Right renal pelvis (tissue), 4 donors: Measurements from ENCODE around the gene FUT8. TPM values are rescaled to one million over a fixed set of nuclear protein-coding genes. Genes with fewer than 3 reads are reported as not detected.

Source experiments
- DNase-seq, 4 donors: peaks; one replicate each; pipeline ENCODE4 v3.0.0-alpha.2; 2013; ENCODE audit warnings: low read depth in 4 of 4, low spot score in 3 of 4, missing footprints in 1 of 4
- polyA plus RNA-seq, 4 donors: library from polyadenylated mRNA; unstranded; fragments of 120-200 nt; gene quantifications; one replicate each; pipeline ENCODE4 v1.2.1, GENCODE V29; 2013; ENCODE audit not compliant: insufficient read length in 4 of 4

FUT8 gene
- polyA plus RNA-seq, 4 donors = 15.9 to 22.9 (median 20.9) TPM

DNA sequence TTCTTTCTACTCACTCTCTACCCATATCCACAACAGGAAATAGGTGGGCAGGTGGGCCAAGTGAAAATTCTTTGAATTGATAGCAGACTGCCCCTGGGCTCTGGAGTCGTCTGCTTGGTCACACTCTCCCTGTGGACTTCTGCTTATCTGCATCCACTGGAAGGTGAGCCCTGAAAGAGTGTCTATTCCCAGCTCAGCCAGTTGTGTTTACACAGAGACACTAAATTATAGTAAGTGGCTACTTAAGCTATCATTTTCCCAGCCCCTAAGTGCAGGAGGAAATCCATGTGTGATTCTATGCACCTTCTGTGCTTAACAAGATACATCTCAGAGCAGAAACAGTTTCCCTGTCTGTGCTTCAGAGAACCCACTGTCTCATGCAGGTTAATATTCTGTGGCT lies 338.4 kb downstream of the FUT8 start:
- DNase-seq = no peak

GRCh38 chr14:65751510-65751909 lies 339.0 kb downstream of the FUT8 start:
- DNase-seq = no peak

DNA sequence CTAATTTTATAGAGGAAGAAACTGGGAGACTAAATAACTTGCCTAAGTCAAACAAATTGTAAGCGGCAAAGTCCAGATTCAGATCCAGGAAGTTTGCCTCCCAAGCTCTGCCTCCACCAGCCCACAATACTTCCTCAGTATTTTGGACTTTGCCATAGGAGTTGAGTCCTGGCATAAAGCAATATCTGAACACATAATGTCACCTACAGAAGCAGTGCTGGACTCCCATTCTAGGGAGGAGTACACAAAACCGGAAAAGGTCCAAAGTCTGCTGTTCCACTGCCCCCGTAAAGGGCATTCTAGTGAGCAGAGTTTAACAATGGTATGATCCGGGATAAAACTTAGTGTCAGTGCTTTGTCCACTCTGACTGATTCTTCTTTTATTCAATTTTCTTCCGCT lies 340.5 kb downstream of the FUT8 start:
- no peak for DNase-seq

DNA sequence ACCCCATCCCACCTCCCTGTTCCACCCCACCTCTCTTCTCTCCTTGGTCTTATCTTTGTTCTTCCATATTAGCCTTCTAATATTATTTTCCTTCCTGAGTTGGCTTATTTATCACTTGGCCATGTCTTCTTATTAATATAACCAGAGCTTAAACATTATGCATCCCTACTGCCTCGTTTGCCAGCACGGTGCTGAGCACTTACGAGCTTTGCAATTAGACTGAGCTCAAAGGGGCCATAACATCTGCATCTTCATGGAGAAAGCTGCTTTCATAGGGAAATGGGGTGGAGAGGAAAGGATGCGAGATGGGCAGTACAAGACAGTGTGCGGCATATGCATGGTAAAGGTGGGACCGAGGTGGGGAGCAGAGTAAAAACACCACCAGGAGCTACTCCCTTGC lies 342.8 kb downstream of the FUT8 start:
- no peak for DNase-seq

- no peak for DNase-seq
Measured at GRCh38 chr14:65756880-65757279, 344.4 kb downstream of the FUT8 start.

GRCh38 chr14:65769151-65769550 lies 356.6 kb downstream of the FUT8 start:
- no peak for DNase-seq

DNA sequence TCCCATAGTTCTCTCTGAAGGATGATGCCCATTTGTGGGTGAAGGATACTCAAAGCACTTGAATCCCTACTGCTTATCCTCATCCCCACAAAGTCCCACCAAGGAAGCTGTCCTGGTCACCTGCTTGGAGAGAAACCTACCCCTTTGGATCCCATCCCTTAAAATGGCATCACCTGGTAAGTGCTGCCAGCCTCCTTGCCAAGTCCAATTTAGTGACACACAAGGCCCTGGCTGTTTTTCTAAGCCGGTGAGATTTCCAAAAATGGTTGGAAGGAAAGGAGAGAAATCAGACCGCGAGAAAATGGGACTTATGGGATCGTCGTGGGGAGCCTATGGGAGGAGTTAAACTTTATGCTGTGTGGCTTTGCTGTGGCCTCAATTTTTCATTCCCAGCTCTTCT lies 358.2 kb downstream of the FUT8 start:
- DNase-seq = no peak

DNA sequence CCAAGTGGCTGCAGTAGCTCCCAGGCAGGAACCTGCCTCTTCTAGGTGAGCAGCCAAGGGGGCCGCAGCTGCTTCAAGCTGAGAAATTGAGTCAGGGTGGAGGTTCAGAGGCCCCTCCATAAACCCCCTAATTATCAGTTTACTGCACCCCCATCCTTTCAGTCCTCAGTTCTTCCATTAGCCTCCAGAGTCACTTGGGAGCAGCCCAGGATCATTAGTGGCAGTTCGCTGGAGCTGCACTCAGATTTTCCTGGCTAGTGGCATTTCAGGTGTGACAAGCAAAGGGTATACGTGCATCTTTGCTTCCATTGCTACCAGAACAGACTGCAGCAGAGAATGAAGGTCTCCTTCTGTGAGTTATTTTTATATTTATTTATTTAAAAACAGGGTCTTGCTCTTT lies 358.7 kb downstream of the FUT8 start:
- no peak for DNase-seq

GRCh38 chr14:65772466-65772865 lies 359.9 kb downstream of the FUT8 start:
- DNase-seq = no peak

- DNase-seq = no peak
Measured at GRCh38 chr14:65772921-65773574, 360.5 kb downstream of the FUT8 start.

- no peak for DNase-seq
Measured at GRCh38 chr14:65774041-65774440, 361.5 kb downstream of the FUT8 start.

DNA sequence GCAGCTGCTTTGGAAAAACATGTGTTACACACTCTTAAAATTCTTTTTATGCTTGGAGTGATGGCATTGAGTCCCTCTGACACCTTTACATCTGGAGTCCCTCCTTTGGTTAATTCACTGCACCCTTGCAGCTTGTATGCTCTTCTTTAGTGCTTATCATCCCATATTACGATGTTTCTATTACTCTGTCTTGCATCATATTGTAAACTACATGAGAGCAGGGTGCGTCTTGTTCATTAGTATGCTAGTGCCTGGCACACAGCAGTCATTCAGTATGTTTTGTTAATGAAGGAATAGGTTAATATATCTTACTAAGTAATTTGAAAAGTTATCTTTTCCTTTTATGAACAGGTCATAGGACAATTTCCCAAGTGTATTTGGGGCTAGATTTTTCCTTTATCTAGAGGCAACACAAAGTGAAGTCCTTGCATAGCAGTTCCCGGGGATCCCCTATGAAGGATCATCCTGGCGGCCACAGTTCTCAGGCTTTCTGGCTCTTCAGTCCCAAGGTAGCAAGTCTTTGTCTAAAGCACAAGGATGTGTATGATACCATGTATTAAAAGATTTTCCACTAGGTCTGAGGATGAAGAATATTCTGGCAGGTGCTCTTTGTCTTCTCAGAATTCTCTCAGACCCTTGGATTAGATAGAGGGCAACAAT lies 363.8 kb downstream of the FUT8 start:
- DNase-seq = no peak

DNA sequence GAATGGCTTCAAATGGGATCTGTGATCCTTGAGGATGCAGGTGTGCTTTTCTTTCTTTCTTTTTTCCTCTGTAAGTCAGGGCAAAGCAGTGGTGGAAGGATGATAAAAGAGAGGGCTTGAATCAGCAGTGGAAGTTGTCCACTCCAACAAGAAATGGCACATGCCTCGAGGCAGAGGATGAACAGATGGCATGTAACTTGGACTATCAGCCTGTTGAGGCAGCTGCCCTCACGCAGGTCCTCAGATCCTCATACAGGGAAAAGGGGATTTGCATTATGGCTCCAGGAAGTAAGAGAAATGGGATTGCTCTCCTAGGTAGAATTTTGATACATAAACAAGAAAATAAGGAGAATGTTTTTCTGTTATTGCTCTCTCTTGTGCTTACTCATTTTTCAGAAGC lies 368.0 kb downstream of the FUT8 start:
- no peak for DNase-seq

GRCh38 chr14:65783101-65783500 lies 370.6 kb downstream of the FUT8 start:
- no peak for DNase-seq

- no peak for DNase-seq
Measured at GRCh38 chr14:65783576-65783975, 371.0 kb downstream of the FUT8 start.

DNA sequence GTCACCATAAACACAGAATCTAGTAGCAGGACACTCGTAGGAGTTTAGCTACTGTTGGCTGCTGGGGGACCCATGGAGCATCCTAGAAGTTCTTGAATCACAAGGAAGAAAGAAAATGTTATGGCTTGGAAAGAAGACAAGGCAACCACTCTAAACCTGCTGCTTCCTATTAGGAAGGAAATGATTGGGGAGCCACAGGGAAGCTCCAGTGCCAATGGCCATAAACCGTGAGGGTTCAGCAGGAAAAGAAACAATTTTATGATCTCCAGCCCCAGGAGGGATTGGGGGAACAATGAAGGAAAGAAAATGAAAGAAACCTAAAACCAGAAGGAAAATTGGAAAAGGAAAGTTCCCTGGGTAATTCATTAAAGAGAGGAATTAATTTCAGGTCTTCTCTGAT lies 372.0 kb downstream of the FUT8 start:
- no peak for DNase-seq

DNA sequence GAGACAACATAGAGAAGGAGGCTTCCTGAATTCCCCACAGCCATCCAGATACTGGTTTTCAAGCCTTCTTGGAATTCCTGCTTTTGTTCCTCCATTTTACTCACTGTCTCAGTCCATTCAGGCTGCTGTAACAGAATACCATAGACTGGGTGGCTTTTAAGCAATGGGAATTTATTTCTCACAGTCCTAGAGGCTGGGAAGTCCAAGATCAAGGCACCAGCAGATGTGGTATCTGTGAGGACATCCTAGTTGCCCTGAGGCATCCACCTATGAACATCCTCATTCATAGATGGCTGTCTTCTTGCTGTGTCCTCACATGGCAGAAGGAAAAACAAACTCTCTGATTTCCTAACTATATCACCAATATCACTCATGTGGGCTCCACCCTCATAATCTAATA lies 374.9 kb downstream of the FUT8 start:
- DNase-seq = no peak

GRCh38 chr14:65788876-65789275 lies 376.3 kb downstream of the FUT8 start:
- DNase-seq = no peak

DNA sequence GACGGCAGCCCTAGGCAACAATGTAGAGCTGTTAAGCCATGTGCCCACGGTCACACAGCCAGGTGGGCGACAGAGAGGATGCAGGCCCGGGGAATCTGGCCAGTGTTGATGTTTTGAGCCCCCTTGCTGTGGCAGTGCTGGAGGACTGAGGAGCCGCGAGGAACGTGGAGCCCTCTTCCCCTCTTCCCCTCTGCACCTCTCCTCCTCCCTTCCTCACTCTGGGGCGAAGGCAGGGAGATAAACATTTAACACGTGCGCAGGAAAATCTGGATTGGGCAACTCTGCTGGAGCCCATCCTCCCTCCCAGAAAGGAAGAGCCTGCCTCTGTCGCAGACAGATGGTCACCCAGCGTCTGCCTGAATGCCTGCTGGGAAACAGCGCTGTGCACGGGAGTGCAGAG lies 376.8 kb downstream of the FUT8 start:
- no peak for DNase-seq

DNA sequence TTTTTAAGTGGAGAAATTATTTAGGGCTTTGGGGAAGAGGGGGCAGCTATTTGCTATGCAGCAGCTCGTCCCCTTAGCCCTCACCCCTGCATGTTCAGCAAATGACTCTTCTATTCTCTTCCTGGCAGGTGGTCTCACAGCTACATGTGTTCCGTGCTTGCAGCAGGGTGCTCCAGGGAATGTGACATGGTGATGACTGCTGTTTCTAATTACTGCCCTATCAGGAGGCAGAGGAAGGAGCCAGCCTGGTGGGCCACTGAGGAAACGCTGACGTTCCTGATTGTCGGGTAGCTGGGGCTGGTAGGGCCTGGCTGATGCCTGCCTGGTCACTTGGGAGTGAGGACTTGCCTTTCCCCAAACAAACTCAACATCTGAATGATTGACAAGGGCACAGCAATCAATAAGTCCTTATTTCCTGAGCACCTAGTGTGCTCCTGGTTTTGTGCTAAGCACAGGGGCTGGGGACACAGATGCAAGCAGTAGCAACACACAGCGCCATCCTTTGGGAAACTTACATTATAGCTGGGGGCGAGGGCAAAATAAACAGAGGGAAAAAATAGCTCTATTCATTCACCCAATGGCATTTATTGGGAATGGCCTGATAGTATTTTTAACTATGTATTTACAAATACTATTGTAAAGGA lies 377.8 kb downstream of the FUT8 start:
- DNase-seq = no peak

DNA sequence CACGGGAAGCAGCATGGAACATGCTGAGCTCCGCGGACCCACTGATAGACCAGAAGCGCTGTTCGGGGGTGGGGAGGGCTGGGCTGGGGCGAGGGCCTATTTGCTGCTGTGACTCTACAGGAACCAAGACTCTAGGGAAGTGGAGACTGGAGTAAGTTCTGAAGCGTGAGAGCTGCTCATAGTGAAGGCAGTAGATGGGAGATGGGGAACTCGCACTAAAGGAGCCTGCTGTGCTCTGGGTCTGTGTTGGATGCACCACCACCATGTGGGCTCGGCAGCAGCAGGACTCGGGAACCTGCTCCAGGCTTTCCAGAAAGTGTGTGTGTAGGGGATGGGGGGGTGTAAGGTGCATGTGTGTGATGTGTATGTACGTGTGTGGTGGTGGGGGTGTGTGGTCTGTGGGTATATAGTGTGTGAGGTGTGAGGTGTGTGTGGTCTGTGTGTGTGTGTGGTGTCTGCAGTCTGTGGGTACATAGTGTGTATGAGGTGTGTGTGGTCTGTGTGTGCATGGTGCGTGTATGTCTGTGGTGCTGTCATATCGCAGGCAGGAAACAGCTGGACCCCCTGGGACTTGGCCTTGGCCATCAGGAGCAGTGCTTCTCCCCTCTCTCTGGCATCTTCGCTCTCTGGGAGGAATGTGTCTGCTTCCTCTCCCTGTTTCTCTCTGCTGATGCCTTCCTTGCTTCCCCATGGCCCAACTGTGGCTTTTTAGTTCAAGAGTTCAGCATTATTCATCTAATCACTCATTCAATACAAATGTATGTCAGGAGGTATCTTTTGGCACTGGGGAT lies 378.9 kb downstream of the FUT8 start:
- no peak for DNase-seq
